ENCODE measurements around the gene RPS27. TPM values are rescaled to one million over a fixed set of nuclear protein-coding genes. Genes with fewer than 3 reads are reported as not detected.

Gene RPS27
- total and polyA plus RNA-seq, 10 of the 15 experiments (the other 5 are each of a cell fraction or from before 2014, with no cell fraction given): 2,708 to 14,234 (median 8,874) TPM

- TF ChIP-seq ZBTB33 (IDR thresholded peaks at IDR 0.05) (no peak), EP300 (IDR thresholded peaks at IDR 0.05; ENCODE audit: borderline replicate concordance in 1 of 2, control insufficient read depth in 1 of 2, low read depth in 2 of 2, low read length in 2 of 2) (no peak; a peak in 1 of 4 replicates), ZNF687 (IDR thresholded peaks at IDR 0.05) (peak; percentile 72; the same call in 1 of the 2 replicates), HDAC6 (IDR thresholded peaks at IDR 0.05; ENCODE audit: unreplicated experiment) (no peak), HCFC1 (IDR thresholded peaks at IDR 0.05; ENCODE audit: low read length) (no peak; the same call in 1 of the 2 replicates), MAX (IDR thresholded peaks at IDR 0.05; ENCODE audit: low read depth, low read length) (peak; percentile 60), NFYA (IDR thresholded peaks at IDR 0.05; ENCODE audit: borderline replicate concordance, low read depth, low read length) (peak; percentile 91), POLR2A (IDR thresholded peaks at IDR 0.05; ENCODE audit: low read depth, low read length) (peak; percentile 90), E4F1 (IDR thresholded peaks at IDR 0.05; ENCODE audit: borderline replicate concordance, partially characterized antibody) (peak; percentile 79), MEF2A (IDR thresholded peaks at IDR 0.05; ENCODE audit: insufficient read depth, low read depth, low read length) (0 out of 2 replicates have a peak, but pooled peaks have one; percentile 32), ZNF592 (IDR thresholded peaks at IDR 0.05) (no peak), ZNF24 (IDR thresholded peaks at IDR 0.05) (no peak)
Observed at GRCh38 chr1:153967107-153967999, 23.2 kb upstream of the RPS27 start, which contains the start of gene CREB3L4 (continued).
